ENCODE results near the gene VPS45.
"Not testable (repeated sequence)": the region's sequence is repeated elsewhere in the genome, so short reads cannot be mapped to it uniquely, and the experiment has no call there.

- not testable (repeated sequence) for TF ChIP-seq SPI1, POLR2A, POU2F2, TAF1 (IDR thresholded peaks at IDR 0.05; ENCODE audit: low read depth, low read length)
Measured at GRCh38 chr1:150186438-150186788, 118.8 kb downstream of the VPS45 start.

All from GM12891 (cell line).